HG03432 (cell line): ENCODE data around the gene BMX.

Source experiments
- ATAC-seq: cut with Tn5 transposase; IDR thresholded peaks from one replicate; pipeline ENCODE4 v1.9.1; 2021; ENCODE audit warnings: mild to moderate bottlenecking, moderate library complexity; ENCODE audit not compliant: unreplicated experiment

BMX gene

GRCh38 chrX:15500497-15500966 is at the start of gene BMX:
BMX (plus strand) TSS chrX:15500807; CDS start chrX:15508354, 7,547 bp downstream.
- no peak for ATAC-seq

- no peak for ATAC-seq
Measured at GRCh38 chrX:15451913-15452312, 48.7 kb upstream of the BMX start.

- ATAC-seq = no peak
Measured at GRCh38 chrX:15464704-15465103, 35.9 kb upstream of the BMX start.

GRCh38 chrX:15465347-15465746 is 35.3 kb upstream of the BMX start:
- ATAC-seq = peak; percentile 81

- no peak for ATAC-seq
Measured at GRCh38 chrX:15465896-15466651, 34.5 kb upstream of the BMX start.

- ATAC-seq = no peak
Measured at GRCh38 chrX:15468036-15468435, 32.6 kb upstream of the BMX start.

GRCh38 chrX:15469613-15470012 is 31.0 kb upstream of the BMX start:
- ATAC-seq = no peak

GRCh38 chrX:15471028-15471427 is 29.6 kb upstream of the BMX start:
- ATAC-seq = peak; percentile 82

GRCh38 chrX:15472531-15472930 is 28.1 kb upstream of the BMX start:
- ATAC-seq = no peak

GRCh38 chrX:15474028-15474427 is 26.6 kb upstream of the BMX start:
- no peak for ATAC-seq

GRCh38 chrX:15475021-15475420 is 25.6 kb upstream of the BMX start:
- ATAC-seq = no peak

GRCh38 chrX:15475486-15475885 is 25.1 kb upstream of the BMX start:
- ATAC-seq = no peak

- no peak for ATAC-seq
Measured at GRCh38 chrX:15483891-15484290, 16.7 kb upstream of the BMX start.

- ATAC-seq = no peak
Measured at GRCh38 chrX:15492469-15492868, 8.1 kb upstream of the BMX start.

- peak; percentile 99 for ATAC-seq
Measured at GRCh38 chrX:15493118-15493962, 7.3 kb upstream of the BMX start, which contains the start of gene PIR. PIR (minus strand) TSS chrX:15493333; CDS start chrX:15491257, 2,076 bp downstream.

GRCh38 chrX:15495801-15496200 is 4.8 kb upstream of the BMX start:
- no peak for ATAC-seq

GRCh38 chrX:15496824-15497223 is 3.8 kb upstream of the BMX start:
- ATAC-seq = no peak

GRCh38 chrX:15497865-15498264 is 2.7 kb upstream of the BMX start:
- no peak for ATAC-seq

- ATAC-seq = no peak
Measured at GRCh38 chrX:15498741-15499140, 1.9 kb upstream of the BMX start.

- no peak for ATAC-seq
Measured at GRCh38 chrX:15499976-15500375, 631 bp upstream of the BMX start.

GRCh38 chrX:15501506-15501905 is 899 bp downstream of the BMX start:
- no peak for ATAC-seq

- ATAC-seq = no peak
Measured at GRCh38 chrX:15504661-15505060, 4.1 kb downstream of the BMX start.
